ENCODE results near the gene LAGE3.
A peak's percentile ranks its signal among the peaks of the same experiment; 100 is the strongest.

Gene LAGE3

GRCh38 chrX:154452823-154453222, 26.3 kb downstream of the LAGE3 start:
- TF ChIP-seq POLR2AphosphoS5 (IDR thresholded peaks at IDR 0.05; ENCODE audit: borderline replicate concordance, low read depth, low read length): no peak
- no peak for TF ChIP-seq EZH2 (IDR thresholded peaks at IDR 0.05)
- TF ChIP-seq FOXP2 (optimal IDR thresholded peaks at IDR 0.05; ENCODE audit: control extremely low read depth, extremely low read length, insufficient read depth): no peak
- no peak for DNase-seq (ENCODE audit: low read depth, low spot score)
- no peaks in the 10 kb centered on the region; the same call in 1 of the 2 replicates for H3K36me3 ChIP-seq (ENCODE audit: insufficient read depth, low read length)
- no peak overlapping the region for H3K9ac ChIP-seq (ENCODE audit: insufficient read length)
- no peak overlapping the region for H3K4me3 ChIP-seq
- H3K27ac ChIP-seq: no peak overlapping the region
- no peaks in the 10 kb centered on the region for H3K9me3 ChIP-seq (ENCODE audit: low read depth, low read length)

- no peak for TF ChIP-seq POLR2AphosphoS5 (IDR thresholded peaks at IDR 0.05; ENCODE audit: borderline replicate concordance, low read depth, low read length)
- Histone ChIP-seq H3K9me3 (ENCODE audit: low read depth, low read length) (no peaks in the 10 kb centered on the region), H3K27ac (no peak overlapping the region), H3K36me3 (ENCODE audit: insufficient read depth, low read length) (no peaks in the 10 kb centered on the region; the same call in 1 of the 2 replicates), H3K4me3 (no peak overlapping the region), H3K9ac (ENCODE audit: insufficient read length) (no peak overlapping the region)
- DNase-seq (ENCODE audit: low read depth, low spot score): no peak
Observed at GRCh38 chrX:154450312-154450711, 28.8 kb downstream of the LAGE3 start.

GRCh38 chrX:154449618-154450017, 29.5 kb downstream of the LAGE3 start:
- no peak overlapping the region for H3K27ac ChIP-seq
- no peak for DNase-seq (ENCODE audit: low read depth, low spot score)
- H3K9ac ChIP-seq (ENCODE audit: insufficient read length): no peak overlapping the region
- TF ChIP-seq FOXP2 (optimal IDR thresholded peaks at IDR 0.05; ENCODE audit: control extremely low read depth, extremely low read length, insufficient read depth) (no peak), POLR2AphosphoS5 (IDR thresholded peaks at IDR 0.05; ENCODE audit: borderline replicate concordance, low read depth, low read length) (no peak), EZH2 (IDR thresholded peaks at IDR 0.05) (no peak)
- no peaks in the 10 kb centered on the region for H3K9me3 ChIP-seq (ENCODE audit: low read depth, low read length)
- no peaks in the 10 kb centered on the region; the same call in 1 of the 2 replicates for H3K36me3 ChIP-seq (ENCODE audit: insufficient read depth, low read length)
- no peak overlapping the region for H3K4me3 ChIP-seq

GRCh38 chrX:154448484-154448883, 30.6 kb downstream of the LAGE3 start:
- DNase-seq (ENCODE audit: low read depth, low spot score): no peak
- no peak for TF ChIP-seq EZH2 (IDR thresholded peaks at IDR 0.05)
- Histone ChIP-seq H3K9ac (ENCODE audit: insufficient read length) (no peak overlapping the region), H3K4me3 (no peak overlapping the region), H3K9me3 (ENCODE audit: low read depth, low read length) (no peaks in the 10 kb centered on the region), H3K36me3 (ENCODE audit: insufficient read depth, low read length) (no peaks in the 10 kb centered on the region; the same call in 1 of the 2 replicates), H3K27ac (no peak overlapping the region)

GRCh38 chrX:154446430-154446829, 32.7 kb downstream of the LAGE3 start:
- H3K9ac ChIP-seq (ENCODE audit: insufficient read length): no peak overlapping the region
- H3K36me3 ChIP-seq (ENCODE audit: insufficient read depth, low read length): peaks cover 4% of the 10 kb centered on the region; the same call in 1 of the 2 replicates
- H3K4me3 ChIP-seq: no peak overlapping the region
- H3K9me3 ChIP-seq (ENCODE audit: low read depth, low read length): no peaks in the 10 kb centered on the region
- TF ChIP-seq POLR2AphosphoS5 (IDR thresholded peaks at IDR 0.05; ENCODE audit: borderline replicate concordance, low read depth, low read length): no peak
- TF ChIP-seq FOXP2 (optimal IDR thresholded peaks at IDR 0.05; ENCODE audit: control extremely low read depth, extremely low read length, insufficient read depth): no peak
- TF ChIP-seq EZH2 (IDR thresholded peaks at IDR 0.05): no peak
- DNase-seq (ENCODE audit: low read depth, low spot score): no peak
- no peak overlapping the region for H3K27ac ChIP-seq

- Histone ChIP-seq H3K36me3 (ENCODE audit: insufficient read depth, low read length) (peaks cover 4% of the 10 kb centered on the region; the same call in 1 of the 2 replicates), H3K9ac (ENCODE audit: insufficient read length) (no peak overlapping the region)
- DNase-seq (ENCODE audit: low read depth, low spot score): no peak
Observed at GRCh38 chrX:154445776-154446175, 33.3 kb downstream of the LAGE3 start.

GRCh38 chrX:154444755-154445246, 34.3 kb downstream of the LAGE3 start:
- H3K27ac ChIP-seq: no peak overlapping the region
- peaks cover 4% of the 10 kb centered on the region; the same call in 1 of the 2 replicates for H3K36me3 ChIP-seq (ENCODE audit: insufficient read depth, low read length)

More at GRCh38 chrX:154445776-154446175, 33.3 kb downstream of the LAGE3 start:
- Histone ChIP-seq H3K9me3 (ENCODE audit: low read depth, low read length) (no peaks in the 10 kb centered on the region), H3K27ac (no peak overlapping the region), H3K4me3 (no peak overlapping the region)
- TF ChIP-seq FOXP2 (optimal IDR thresholded peaks at IDR 0.05; ENCODE audit: control extremely low read depth, extremely low read length, insufficient read depth) (no peak), EZH2 (IDR thresholded peaks at IDR 0.05) (no peak)

GRCh38 chrX:154443992-154444754, 34.9 kb downstream of the LAGE3 start, which contains the start of gene FAM50A:
TSS of gene FAM50A (plus strand) at chrX:154444141. CDS start at chrX:154444236, 95 bp downstream.
- peak within 1 kb of the TSS; percentile 78 for H3K4me3 ChIP-seq
- DNase-seq (ENCODE audit: low read depth, low spot score): no peak
- H3K27ac ChIP-seq: peak within 1 kb of the TSS; percentile 50; the same call in 1 of the 2 replicates
- TF ChIP-seq FOXP2 (optimal IDR thresholded peaks at IDR 0.05; ENCODE audit: control extremely low read depth, extremely low read length, insufficient read depth): no peak
- H3K36me3 ChIP-seq (ENCODE audit: insufficient read depth, low read length): peaks cover 4% of the 10 kb centered on the region; the same call in 1 of the 2 replicates
- H3K9me3 ChIP-seq (ENCODE audit: low read depth, low read length): no peaks in the 10 kb centered on the region
- H3K9ac ChIP-seq (ENCODE audit: insufficient read length): peak within 1 kb of the TSS; percentile 81

More at GRCh38 chrX:154444755-154445246, 34.3 kb downstream of the LAGE3 start:
- H3K4me3 ChIP-seq: peak overlapping the region; percentile 78
- no peaks in the 10 kb centered on the region for H3K9me3 ChIP-seq (ENCODE audit: low read depth, low read length)
- H3K9ac ChIP-seq (ENCODE audit: insufficient read length): peak overlapping the region; percentile 81
- DNase-seq (ENCODE audit: low read depth, low spot score): no peak
- TF ChIP-seq FOXP2 (optimal IDR thresholded peaks at IDR 0.05; ENCODE audit: control extremely low read depth, extremely low read length, insufficient read depth): no peak
- TF ChIP-seq EZH2 (IDR thresholded peaks at IDR 0.05): no peak
- TF ChIP-seq POLR2AphosphoS5 (IDR thresholded peaks at IDR 0.05; ENCODE audit: borderline replicate concordance, low read depth, low read length): no peak
